Dermis microvascular lymphatic vessel endothelial cell (primary cell): ENCODE results near the gene FAIM2. TPM values are rescaled to one million over a fixed set of nuclear protein-coding genes. Genes with fewer than 3 reads are reported as not detected.
A peak's percentile ranks its signal among the peaks of the same experiment; 100 is the strongest.

ENCODE experiments used
- DNase-seq, 2 donors: peaks; one replicate each; pipeline versions ENCODE4 v3.0.0 to v3.0.0-alpha.2; 2010; ENCODE audit warnings: low read depth in 2 of 2
- total RNA-seq: library from RNA; depleted of rRNA; stranded (reverse); fragments of >200 nt; gene quantifications from 2 replicates; pipeline ENCODE4 v1.2.1, GENCODE V29; 2014

The FAIM2 gene
- total RNA-seq, 1 donor from 2014 or later, result not detected

DNA sequence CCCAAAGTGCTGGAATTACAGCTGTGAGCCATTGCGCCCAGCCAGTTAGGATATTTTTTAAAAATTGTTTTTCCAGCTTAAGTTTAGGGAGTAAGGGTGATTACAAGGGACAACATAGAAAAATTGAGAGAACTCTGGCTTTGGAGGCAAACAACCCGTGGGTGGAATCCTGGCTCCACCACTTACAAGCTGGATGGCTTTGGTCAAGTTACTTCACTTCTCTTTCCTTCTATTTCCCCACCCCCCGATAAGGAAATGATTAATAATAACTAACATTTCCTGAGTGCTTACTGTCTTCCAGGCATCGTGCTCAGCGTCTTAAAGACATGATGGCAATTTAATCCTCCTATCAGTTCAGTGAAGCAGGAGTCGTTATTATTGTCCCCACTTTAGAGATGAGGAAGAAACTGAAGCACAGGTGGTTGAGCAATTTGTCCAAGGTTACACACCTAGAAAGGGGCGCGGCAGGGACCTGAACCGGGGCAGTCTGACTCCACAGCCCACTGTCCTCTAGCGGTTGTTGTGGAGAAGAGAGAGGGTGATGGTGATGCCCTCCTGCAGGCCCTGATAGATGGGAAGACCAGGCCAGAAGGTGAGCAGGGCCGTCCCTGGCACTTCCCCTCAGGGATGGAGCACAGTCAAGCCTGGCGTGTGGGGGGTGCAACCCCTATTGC, 16.7 kb upstream of the FAIM2 start:
- DNase-seq, result peak in 1 of 2 donors; percentile 61

DNA sequence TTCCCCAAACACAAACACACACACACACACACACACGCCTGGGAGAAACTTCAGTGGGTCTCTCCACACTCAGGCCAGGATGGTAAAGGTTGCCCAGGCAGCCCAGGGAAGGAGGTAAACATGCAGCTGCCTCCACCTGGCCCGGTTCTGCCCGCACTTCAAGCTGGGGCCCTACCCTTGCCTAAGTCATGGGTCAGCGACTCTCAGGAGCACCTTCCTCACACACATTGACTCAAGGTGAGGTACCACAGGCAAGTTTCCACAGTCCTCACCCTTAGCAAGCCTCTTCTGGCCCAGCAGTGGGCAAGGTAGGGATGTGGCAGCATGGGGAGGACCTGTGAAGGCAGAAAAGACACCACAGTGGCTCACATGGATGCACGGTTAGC, 14.1 kb upstream of the FAIM2 start:
- DNase-seq, result no peak

DNA sequence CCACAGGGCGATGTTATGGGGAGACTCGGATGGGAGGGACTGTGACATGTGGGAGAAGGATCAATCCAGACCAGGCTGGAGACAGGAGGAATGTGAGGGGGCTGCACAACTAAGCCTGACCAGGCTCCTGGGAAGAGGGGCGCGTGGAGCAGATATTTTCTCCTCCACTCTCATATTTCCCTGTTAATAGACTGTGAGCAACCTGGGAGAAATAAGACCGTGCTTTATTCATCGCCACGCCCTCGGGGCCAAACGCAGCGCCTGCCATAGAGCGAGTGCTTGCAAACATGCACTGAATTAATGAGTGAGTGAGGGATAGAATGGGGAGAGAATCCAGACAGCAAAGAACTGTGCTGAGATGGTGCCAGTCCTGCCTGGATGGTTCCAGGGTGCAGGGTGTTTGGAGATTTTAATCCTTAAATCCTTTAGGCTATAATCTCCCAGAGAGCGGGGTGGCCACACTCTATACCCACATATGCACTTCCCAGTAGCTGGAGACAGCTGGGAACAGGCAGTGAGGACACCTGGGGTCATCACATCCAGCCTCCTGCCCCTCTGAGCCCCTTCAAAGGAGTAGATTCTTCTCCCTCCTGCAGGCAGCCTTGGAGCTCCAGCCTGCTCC, 13.6 kb upstream of the FAIM2 start:
- DNase-seq, result no peak

DNA sequence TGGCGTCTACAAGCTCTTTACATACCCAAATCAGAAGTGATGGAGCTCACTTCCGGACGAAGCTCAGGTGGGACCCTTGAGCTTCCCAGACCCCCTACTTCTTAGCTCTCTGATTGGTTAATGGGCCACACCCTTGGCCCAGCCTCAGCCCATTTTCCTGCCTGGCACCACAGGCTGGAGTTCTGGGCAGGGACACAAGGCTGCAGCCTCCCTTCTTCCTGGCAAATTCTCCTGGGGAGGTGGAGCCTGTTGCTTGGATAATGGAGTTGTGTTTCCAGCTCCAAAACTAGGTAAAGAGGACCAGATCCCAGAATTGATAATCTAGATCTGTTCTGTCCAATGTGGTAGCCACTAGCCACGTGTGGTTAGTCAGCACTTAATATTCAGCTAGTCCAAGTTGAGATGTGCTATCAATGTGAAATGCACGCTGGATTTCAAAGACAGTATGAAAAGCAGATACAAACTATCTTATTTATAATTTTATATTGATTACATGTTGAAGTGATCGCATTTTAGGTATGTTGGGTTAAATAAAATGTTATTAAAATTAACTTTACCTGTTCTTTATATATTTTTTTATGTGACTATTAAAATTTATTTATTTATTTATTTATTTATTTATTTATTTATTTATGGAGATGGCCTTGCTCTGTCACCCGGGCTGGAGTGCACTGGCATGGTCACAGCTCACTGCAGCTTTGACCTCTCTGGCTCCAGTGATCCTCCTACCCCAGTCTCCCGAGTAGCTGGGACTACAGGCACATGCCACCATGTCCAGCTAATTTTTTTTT, 12.6 kb upstream of the FAIM2 start:
- no peak for DNase-seq

DNA sequence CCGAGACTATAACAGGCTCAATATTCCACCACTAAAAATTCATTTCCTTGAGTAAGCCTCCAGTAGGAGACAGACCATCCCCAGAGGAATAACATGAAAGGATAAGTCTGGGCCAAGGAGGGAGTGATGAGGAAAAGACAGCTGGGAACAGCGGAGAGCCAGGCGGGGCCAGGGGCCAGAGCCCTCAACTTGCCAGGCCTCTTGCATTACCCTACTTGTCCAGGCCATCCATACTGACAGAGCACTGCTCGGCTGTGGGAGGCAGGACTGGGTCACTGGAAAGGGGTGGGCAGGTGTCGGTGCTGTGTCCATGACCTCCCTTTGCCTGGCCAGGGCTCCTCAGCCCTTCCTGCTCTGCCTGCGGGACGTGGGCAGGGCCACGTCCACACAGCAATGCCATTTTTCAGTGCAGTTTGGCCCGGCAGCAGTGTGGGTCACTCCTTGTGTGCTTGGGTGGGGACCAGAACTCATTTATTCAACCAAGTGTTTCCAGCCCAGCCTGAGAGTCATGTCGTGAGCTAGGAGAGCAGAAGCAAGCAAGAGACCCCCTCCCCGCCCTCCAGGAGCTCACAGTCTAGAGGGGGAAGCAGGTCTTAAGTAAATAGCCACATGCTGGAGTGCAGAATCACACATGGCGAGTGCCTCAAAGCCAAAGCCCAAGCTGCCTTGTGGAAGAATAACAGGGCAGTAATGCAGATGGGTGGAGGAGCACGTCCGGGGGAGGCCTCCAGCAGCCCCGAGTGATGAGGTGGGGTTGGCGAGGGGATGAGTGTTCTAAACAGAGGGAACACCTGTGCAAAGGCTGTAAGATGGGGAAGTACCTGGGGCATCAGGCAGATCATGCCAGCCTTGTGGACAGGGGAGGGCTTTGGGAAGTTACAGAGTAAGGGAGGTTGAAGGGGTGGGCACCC, 8.9 kb upstream of the FAIM2 start:
- DNase-seq, result no peak

DNA sequence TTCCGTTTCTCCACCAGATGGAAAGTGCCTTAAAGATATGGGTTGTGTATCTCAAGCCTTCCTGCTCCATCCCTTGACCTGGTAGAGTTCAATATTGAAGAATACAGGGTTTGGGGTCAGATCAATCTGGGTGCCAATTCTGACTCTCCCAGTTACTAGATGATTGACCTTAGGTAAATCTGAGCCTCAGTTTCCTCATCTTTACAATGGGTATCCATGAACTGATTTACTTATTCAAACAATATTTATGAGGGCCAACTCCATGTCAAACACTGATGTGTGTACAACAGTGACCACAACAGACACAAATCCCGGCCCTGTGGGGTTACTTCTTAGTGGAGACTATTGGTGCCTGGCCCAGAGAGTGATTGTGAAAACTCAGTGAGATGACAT, 7.5 kb upstream of the FAIM2 start:
- DNase-seq, result no peak

DNA sequence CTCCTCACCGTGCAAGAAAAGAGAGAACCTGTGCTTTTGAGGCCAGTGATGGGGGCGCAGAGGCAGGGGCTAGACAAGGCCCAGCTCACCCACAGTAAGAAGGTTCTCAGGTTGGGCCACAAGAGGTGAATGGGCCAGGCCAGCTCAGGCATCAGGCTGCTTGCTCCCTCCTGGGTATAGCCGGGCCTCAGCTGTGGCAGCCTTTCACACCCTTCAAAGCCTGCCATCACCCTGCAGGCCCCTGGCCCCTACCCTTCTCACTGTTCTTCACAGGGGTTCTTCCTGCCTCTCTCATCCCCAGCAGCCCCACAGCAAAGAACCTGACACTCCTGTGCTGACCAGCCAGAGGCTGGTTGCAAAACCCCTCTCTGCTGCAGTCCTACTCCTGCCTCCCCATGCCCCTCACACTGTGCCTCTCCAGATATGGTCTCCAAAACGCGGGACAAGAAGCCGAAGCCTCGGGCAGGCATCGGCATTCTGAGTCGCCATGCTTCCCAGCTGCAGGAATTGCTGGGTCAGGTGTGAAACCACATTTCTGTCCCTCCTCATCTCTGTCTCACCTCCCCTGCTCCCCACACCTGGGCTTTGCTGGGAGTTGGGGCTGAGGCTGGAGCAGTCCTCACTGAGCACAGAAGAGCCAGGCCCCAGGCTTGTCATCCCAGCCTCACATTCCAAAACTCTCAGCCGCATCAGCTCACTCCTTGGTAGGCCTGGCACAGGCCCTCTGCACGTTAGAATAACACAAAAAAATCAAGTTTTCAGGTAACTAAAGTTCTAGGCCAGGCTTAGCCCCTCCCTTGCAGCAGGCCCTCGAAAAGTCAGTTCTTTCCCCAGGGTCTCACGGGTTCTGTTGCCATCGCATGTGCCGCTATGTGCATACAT, 6.9 kb upstream of the FAIM2 start:
- DNase-seq, result no peak

DNA sequence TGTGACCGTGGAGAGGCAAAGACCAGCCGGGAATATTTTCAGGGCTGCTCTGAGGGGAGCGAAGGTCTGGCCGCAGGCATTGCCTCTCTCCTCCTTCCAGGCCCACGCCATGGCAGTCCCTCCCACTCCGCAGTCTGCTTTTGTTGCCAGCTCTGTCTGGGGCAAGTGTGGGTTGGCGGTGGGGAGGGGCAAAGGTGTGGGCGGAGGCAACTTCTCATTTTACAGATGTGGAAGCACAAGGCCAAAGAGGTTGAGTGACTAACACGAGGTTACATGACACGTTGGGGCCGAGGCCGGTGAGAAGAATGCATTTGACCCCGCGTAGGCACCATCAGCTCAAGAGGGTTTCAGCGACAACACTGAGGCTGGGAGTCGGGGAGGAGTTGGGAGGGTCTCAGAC, 6.1 kb upstream of the FAIM2 start:
- DNase-seq, result peak in 1 of 2 donors; percentile 62

DNA sequence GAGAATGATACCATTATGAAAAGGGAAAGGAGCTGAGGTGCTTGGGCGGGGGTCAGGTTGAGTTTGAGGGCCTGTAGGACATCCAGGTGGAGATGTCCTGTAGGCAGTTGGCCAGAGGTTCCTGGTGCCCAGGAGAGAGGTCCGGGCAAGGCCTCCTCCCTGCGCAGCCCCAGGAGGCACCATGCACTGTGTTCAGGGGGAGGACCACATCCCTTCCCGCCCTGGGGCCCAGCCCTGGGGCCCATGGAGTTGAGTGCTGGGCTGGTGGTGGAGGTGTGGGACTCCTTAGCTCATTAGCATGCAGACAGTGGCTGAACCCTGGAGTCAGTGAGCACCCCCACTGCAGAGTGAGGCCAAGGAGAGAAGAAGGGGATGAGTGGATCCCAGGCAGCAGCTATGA, 5.7 kb upstream of the FAIM2 start:
- no peak for DNase-seq

DNA sequence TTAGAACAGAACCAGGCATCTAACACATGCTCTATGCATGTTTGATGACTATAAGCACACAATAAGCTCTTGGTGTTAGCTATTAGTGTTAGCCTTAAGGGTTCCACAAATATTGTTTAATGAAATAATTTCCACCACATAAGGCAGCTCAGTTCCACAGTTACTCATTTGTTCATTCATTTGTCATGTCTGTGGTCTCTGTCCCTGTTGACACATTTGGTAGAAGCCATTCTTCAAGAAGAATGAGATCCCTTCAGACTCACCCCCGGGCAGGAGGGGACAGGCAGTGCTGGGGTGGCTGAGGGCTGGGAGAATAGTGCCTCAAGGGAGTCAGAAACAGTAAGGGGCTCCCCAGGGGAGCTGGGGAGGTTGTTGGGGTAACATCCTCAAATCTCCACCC, 3.7 kb upstream of the FAIM2 start:
- no peak for DNase-seq

DNA sequence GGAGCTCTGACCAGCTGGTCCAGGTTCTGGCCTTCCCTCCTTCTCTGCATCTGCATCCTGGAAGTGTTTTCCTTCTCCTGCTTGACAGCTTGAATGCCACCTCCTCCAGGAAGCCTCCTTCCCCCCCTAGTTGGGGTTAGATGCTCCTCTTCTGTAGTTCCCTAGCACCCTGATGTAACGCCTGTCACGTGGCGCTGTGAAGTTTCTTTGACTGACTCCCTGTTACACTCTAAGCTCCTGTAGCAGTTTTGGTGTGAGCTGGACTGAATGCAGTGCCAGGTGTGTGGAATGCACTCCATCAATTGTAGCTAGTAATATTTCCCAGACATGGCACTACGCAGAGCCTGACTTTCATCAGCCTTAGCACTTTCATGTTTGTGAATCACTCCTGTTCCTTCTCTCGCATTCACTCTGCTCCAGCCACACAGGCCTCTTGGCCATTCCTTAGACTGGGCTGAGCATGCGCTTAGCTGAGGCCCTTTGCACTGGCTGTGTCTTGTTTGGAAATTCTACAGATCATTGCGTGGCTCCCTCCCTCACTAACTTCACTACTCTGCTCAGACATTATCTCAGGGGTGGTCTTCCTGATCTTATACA, 2.1 kb upstream of the FAIM2 start:
- no peak for DNase-seq

DNA sequence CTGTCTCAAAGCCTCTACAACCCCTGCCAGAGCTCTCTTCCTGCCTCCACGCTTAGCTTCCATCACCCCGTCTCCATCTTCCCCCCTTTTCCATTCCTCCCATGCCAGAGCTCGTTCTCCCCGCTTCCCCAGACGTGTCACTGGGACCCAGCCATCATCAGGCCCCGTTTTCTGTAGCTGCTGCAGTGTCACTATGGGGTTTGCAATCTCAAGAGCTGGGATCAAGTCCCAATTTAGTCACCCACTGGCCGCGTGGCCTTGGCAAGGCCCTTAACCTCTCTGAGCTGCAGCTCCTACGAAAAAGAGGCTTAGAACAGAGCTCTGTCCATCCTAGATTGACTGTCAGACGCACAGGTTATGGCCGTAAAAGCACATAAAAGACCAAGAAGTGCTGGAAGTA, 901 bp upstream of the FAIM2 start:
- DNase-seq, result no peak

DNA sequence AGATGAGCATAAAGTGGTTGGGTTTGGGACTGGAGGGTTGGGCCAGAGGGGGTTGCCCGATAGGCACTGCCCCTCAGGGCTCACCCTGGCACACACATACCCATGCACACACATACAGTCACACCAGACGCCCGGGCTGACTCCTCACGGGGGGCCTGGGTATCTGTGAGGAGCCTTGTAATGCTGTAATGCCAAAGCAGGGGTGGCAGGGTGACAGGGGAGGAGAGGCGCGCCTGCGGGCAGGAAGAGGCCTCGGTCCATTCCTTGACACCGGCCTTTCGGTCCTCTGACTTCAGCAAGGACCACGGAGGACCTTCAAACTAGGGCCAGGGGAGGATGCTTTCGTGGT, 375 bp downstream of the FAIM2 start:
- no peak for DNase-seq

DNA sequence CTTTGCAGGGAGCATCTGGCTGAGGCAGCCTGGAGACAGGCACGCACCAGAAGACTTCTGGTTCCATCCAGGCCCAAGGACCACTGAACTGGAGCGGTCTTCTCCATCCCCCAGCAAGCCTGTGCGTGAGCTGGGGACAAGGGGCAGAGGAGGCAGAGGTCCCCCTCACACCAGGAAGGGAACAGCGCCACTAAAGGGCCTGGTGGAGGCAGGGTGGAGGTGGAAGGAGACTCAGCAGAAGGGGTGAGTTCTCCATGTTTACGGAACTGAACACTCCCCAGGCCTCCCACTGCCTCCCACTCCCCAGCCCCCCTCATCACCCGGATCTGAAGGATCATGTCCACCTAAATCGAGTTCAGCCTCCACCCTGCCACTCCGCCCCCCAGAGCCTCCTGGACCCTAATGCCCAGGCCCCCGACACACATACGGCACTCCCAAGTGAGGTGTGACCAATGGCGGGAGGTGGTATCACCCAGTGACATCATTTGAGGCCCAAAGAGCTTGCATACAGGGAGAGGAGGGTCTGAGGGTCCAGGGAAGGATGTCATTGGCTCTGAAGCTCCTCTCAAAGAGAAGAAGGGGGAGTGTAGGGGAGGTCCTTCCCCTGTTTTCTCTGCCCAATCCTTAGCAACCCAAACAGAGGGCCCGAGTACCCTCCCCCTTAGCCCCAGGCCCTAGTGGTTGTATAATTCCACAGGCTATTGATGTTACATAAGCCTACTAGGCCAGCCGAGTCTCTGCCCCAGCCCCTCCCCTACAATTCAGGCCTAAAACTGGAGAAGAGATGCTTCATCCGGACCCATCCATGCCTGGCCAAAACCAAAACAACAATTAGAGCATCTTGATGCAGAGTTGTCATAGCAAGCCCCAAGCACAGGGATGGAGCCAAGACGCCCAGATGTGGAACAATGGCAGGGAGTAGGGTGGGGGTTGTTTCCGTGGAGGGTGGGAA, 1.0 kb downstream of the FAIM2 start:
- no peak for DNase-seq

DNA sequence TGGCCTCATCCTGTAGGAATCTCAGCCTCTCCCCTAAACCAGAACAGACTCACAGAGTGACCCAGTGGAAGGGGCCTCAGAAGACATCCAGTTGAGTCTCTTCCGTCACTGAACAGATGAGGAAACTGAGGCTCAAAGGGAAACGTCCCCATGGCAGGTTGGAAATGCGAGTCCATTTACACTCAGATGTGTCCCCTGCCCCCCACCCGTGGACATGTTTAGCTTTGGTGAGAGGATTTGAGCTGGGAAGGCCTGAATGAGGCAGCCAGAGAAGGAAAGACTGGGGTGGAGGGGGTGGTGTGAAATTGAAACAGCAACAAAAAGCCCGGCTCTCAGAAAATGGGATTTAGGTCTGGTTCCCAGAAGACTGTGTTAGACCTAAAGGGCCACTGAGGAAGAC, 1.7 kb downstream of the FAIM2 start:
- no peak for DNase-seq

DNA sequence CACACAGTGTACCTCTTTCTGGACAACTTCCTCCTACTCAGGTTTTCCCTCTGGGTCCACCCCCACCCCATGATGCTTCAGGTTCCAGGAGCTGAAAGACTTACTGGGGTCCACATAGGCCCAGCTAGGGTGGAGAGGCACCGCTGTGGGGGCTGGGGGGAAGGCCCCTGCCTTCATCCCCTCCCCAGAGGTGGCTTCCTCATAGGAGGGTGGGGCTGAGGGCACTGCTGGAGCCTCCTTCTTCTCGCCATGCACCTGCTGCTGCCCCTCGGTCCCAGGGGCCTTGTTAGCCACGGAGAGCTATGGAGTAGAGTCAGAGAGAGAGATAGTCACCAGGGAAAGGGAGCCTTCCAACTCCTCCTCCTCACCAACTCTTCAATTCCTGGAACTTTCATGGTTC, 2.7 kb downstream of the FAIM2 start:
- DNase-seq, result no peak

DNA sequence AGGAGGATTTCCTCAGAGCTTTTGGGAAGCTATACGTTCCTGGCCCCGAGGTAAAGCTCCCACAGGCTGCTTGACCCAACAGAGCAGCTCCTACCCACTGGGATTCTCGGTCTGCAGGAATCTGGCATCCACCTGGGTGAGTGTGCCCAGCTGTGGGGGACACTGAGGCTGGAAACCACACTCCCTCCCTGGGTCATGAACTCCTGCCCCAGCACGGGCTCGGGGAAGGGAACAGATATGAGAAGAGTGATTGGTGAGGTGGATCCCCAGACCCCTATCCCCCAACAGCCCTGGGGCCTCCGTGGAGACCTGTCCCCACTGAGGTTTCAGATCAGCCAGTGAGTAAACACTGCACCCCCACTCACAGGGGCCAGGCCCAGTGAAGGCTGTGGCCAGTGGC, 3.3 kb downstream of the FAIM2 start:
- no peak for DNase-seq

DNA sequence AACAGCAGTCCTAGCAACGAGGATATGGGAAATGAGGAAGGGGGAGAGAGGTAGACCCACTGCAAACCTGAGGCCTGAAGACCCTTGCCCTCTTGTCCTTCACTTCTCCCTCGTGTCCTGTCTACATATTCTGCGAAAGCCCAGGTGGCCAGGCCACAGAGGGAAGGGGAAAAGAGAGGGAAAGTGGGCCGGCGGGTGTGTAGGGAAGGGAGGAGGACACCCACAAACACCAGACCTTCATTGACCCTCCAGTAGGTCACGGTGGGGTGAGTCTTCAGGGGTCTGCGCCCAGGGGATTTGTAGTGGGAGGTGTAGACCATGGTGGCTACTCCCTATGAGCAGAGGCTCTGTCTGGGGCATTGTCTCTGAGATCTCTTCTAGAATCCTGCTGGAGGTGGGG, 3.8 kb downstream of the FAIM2 start:
- DNase-seq, result no peak

DNA sequence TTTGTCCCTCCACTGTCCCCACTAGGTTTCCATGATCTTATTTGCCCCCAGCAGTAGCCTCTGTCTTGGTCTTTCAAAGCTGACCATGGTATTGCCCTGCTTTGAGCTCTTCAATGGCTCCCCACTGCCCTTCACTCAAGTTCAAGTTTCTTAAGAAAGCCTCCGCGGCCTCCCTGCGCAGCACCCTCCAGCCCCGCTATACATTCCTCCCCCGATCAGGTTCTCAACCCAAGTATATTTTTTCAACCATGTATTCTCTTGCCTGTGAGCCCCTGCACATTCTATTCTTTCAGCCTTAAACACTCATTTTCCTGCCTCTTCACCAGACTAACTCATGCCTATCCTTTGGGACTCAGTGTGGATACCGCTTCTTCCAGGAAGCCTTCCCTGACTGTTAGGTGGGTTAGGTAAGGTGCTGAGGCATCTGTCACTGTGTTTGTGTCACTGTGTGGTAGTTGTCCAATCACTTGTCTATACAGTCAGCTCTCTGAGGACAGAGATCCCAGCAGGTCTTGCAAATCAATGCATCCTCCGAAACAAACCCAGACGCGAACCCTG, 4.3 kb downstream of the FAIM2 start:
- DNase-seq, result no peak
